GM12872 (cell line): ENCODE measurements around the gene COG5.
A peak's percentile ranks its signal among the peaks of the same experiment; 100 is the strongest.

Experiments
- TF ChIP-seq, protein P1 (sequence below): IDR thresholded peaks from 3 replicates; pipeline ENCODE4 v1.5.1; 2011; ENCODE audit warnings: low read depth, mild to moderate bottlenecking, low read length, moderate library complexity; ENCODE audit not compliant: insufficient read depth

The COG5 gene

GRCh38 chr7:107208024-107208521 lies 355.6 kb downstream of the COG5 start:
- TF ChIP-seq, protein P1, sequence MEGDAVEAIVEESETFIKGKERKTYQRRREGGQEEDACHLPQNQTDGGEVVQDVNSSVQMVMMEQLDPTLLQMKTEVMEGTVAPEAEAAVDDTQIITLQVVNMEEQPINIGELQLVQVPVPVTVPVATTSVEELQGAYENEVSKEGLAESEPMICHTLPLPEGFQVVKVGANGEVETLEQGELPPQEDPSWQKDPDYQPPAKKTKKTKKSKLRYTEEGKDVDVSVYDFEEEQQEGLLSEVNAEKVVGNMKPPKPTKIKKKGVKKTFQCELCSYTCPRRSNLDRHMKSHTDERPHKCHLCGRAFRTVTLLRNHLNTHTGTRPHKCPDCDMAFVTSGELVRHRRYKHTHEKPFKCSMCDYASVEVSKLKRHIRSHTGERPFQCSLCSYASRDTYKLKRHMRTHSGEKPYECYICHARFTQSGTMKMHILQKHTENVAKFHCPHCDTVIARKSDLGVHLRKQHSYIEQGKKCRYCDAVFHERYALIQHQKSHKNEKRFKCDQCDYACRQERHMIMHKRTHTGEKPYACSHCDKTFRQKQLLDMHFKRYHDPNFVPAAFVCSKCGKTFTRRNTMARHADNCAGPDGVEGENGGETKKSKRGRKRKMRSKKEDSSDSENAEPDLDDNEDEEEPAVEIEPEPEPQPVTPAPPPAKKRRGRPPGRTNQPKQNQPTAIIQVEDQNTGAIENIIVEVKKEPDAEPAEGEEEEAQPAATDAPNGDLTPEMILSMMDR: no peak

GRCh38 chr7:107207459-107207858 lies 356.3 kb downstream of the COG5 start:
- TF ChIP-seq, protein P1: no peak

- TF ChIP-seq, protein P1: no peak
Measured at GRCh38 chr7:107206706-107207105, 357.0 kb downstream of the COG5 start.

DNA sequence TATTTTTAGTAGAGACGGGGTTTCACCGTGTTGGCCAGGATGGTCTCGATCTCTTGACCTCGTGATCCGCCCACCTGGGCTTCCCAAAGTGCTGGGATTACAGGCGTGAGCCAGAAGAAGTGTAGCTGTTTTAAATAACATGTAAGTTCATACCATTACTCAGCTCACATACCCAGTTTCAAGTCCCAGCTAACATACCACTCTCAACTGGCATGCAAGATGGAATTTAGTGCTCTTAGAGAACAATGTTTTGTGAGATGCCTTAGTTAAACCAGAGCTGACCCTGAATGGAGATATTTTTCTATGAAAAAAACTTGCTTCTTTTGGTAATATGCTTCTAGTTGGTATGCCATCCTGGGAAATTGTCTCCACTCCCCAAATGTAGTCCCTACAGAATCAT lies 357.6 kb downstream of the COG5 start:
- TF ChIP-seq, protein P1: no peak

- TF ChIP-seq, protein P1: no peak
Measured at GRCh38 chr7:107203607-107204006, 360.1 kb downstream of the COG5 start.

DNA sequence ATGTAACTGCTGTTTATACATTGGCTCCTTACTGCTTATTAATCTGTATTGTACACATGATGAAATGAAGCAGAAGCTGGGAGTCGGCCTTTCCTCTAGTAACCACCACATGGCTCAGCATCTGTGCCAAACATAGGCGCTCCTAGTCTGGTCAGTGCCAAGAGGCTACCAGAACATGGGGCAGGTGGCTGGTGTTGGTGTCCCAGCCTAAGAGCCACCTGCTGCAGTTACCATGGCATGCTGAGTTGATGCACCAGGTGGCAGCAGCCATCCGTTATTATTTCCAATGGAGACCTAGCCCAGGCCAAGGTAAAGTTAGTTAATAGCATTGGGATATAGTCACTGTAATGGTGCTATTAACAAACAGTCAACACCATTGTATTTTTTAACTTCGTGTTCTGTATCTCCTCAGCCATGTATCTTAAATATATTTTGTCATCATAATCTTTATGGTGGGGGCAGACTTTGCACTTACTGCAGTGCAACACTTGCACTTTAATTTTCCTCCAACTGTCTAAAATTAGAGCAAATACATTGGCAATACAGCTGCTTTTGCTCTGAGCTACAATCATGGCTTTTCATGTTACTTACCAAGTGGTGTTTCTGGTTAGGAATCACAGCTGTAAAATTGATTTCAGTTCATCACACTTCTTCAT lies 361.8 kb downstream of the COG5 start:
- TF ChIP-seq, protein P1: peak; percentile 63

DNA sequence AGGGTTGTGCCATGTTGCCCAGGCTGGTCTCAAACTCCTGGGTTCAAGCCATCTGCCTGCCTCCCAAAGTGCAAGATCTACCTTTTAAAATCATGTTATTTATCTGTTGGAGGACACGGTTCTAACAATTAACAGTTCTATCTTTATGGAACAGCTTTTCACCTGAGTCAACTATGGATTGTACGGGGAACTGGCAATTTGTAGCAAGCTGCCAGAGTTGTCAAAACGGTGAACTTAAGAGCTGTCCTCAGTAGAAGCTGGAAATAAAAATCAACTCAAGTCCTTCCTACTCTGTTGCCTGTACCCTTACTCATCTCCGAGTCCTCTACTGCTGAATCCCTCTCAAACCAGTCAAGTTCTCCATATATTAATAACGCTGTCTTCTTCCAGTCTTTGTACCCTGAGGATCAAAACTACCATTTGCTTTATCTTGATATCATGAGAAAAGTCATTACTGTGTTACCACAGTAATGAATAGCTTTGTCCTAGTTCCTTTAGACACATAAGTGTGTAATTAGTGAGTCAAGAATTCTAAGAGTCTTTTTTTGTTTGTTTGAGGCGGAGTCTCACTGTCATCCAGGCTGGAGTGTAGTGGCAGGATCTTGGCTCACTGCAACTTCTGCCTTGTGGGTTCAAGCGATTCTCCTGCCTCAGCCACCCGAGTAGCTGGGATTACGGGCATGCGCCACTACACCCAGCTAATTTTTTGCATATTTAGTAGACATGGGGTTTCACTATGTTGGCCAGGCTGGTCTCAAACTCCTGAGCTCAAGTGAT lies 366.7 kb downstream of the COG5 start:
- TF ChIP-seq, protein P1: no peak
